Skeletal muscle cell (primary cell): ENCODE measurements around the gene GPD1L.

Experiments
- DNase-seq: peaks from one replicate; pipeline ENCODE4 v3.0.0-alpha.2; 2010; ENCODE audit warnings: low read depth
- H3K4me3 ChIP-seq: 2 replicates; pipeline ENCODE4 v1.5.1; 2011; ENCODE audit warnings: low read depth, mild to moderate bottlenecking, control low read depth, low read length, moderate library complexity

The GPD1L gene

GRCh38 chr3:32129832-32130231 lies 23.4 kb downstream of the GPD1L start:
- DNase-seq: no peak
- H3K4me3 ChIP-seq: no peak overlapping the region

GRCh38 chr3:32132121-32132520 lies 25.7 kb downstream of the GPD1L start:
- DNase-seq: no peak
- no peak overlapping the region for H3K4me3 ChIP-seq

DNA sequence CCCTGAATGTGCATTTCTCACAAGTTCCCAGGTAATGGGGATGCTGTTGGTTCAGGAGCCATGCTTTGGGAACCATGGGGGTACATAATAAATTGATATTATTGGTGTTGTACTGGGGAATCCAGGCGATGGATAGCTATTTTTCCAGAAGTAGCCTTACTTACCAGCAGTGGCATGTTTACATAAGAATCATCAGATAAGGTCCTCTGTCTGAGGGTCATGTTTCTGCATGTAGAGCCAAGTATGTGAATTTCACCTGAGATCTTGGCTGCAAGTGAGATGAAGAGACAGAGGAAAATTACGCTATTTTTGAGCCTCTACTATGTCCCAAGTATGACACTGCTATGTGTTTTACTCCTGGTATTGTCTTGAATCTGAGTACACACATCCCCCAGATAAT lies 26.3 kb downstream of the GPD1L start:
- H3K4me3 ChIP-seq: no peak overlapping the region
- no peak for DNase-seq

DNA sequence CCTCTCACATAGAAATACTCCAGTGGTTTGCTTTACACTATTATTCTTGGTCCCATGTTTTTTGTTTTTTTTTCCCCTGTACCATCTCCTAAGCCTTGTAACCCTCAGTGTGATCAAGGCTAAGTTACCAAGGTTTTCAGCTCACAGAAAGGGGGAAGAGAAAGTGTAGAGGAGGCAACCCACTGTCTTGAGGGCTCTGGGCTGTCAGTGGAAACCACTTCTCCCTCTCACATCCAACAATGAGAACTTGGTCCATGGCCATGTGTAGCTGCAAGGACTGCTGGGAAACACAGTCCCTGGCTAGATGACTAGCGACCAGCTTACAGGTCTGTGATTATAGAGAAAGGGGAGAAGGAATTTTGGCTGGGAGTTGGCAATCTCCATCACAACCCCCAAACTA lies 30.3 kb downstream of the GPD1L start:
- no peak overlapping the region for H3K4me3 ChIP-seq
- no peak for DNase-seq

DNA sequence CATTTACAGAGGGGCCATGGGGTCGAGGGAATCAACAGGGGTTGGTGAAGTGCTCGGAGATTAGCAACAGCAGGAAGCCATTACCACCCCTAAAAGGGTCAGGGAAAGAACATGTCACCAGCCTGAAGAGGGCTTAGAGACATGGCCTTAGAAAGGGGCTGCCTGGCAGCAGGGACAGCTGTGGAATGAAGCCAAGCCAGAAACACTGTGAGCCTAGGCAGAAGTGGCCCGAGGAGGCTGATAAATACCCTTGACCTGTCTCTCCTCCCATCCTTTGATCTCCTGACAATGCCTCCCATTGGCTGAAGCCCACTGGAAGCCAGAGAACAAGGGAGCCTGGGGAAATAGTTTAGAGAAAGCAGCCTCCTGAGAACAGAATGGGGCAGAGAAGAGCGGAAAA lies 31.4 kb downstream of the GPD1L start:
- no peak for DNase-seq
- no peak overlapping the region for H3K4me3 ChIP-seq

DNA sequence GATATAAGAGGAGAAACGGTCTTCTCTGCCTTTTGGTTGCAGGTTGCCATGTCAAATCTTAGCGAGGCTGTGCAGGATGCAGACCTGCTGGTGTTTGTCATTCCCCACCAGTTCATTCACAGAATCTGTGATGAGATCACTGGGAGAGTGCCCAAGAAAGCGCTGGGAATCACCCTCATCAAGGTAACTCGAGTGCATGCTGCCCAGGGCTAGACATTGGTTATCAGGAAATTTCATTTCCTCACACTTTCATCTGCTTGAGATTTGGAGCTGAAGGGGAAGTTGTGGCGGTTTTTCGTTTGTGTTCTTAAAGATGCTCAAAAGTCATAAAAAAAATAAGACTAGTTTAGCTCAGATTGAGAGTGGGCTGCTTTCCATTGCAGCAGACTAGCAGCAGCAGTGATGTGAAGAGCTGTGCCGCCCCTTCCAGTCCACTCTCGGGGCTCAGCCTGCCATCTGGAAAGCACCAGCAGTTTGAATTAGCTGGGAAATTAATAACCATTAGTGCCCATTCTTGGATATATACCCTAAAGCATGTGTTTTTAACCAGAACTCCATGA lies 32.2 kb downstream of the GPD1L start:
- DNase-seq: no peak
- no peak overlapping the region for H3K4me3 ChIP-seq

DNA sequence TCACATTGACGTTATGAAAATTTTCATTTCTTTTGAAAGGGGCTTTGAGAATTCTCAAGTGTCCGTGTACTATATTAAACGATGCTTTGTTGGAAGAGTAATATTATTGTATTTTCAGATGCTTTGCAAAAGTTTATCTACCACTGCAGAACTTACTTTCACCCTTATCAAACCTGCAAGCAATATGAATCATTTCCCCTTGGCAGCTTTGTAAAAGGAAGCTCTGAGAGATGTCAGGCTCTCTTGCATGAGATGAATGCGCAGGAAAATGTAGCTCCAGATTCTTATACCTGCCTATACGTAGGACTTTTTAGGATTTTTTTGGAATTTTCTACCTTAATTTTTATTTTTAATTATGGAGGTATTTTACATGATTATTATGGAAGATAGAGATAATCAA lies 34.5 kb downstream of the GPD1L start:
- H3K4me3 ChIP-seq: no peak overlapping the region
- no peak for DNase-seq

DNA sequence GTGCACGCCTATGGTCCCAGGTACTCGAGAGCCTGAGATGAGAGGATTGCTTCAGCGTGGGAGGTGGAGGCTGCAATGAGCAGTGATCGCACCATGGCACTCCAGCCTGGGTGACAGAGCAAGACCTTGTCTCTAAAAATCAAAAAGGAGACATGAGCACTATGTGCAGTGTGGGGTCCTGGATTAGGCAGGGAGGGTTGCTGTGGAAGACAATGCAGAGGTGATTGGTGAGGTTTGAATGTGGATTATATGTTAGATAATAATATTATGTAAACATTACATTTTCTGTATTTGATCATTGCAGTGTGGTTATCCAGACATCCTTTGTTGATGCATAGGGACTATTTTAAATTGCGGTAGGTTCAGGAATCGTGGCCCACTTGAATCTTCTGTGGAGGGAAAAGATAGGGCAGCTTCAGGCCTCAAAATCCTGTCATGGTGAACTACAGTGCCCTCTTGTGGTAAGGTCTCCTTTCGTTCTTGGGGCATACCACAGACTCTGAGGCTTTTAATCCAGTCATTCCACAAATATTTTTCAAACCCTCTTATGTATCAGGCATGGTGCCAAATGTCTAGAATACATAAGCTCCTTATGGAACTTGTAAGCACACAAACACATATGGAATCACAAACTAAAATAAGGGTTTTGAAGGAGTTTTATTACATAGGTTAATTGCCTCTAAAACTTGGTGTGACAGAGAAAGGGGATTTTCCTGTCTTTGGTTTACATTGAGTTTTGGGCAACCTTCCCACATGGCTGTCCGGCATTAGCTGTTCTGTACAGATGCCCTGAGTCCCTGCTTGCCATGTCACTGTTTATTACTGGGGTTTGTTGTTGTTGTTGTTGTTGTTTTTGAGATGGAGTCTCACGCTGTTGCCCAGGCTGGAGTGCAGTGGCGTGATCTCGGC lies 37.7 kb downstream of the GPD1L start:
- peak; percentile 85 for DNase-seq

DNA sequence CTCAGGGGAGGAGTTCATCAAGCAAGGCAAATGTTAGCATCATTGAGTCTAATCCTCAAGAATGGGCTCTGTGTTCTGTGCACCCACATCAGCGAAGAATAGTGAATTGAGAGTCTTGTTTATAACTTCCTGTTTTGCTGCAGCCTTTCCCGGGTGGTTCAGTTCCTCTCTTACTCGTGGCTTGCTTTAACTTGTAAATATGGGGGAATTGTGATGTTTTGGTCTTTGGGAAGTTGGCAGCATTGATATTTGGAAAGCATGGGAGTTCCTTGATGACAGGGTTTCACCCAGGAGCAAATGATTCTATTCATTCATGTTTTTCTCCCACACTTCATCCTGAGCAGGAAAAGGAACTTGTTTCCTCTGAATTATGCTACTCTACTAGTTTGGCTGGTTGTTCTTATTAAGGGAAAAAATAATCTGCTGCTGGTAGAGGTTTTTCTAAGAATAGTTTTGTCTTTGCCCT lies 40.4 kb downstream of the GPD1L start:
- no peak overlapping the region for H3K4me3 ChIP-seq
- DNase-seq: no peak

More for the DNA sequence above, 37.7 kb downstream of the GPD1L start:
- H3K4me3 ChIP-seq: no peak overlapping the region

GRCh38 chr3:32147509-32147908 lies 41.1 kb downstream of the GPD1L start:
- DNase-seq: no peak
- H3K4me3 ChIP-seq: no peak overlapping the region

DNA sequence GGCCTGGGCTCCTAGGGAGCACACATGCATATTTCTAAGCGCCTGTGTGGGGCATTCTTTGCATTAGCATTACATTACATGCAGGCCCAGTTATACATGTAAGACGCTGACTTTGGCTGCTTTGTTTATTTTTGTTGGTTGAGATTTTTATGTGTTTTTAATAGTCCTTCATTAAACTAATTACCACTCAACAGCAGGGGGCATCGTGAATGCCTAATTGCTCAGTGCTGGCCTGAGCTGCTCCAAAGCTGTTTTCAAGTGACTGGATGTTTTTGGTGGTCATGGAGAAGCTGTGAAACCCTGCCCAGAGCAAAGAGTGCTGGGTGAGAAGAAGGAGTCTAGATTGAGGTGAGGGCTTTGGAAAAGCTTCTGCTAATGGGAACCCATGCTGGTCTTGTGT lies 41.5 kb downstream of the GPD1L start:
- no peak for DNase-seq
- no peak overlapping the region for H3K4me3 ChIP-seq

GRCh38 chr3:32148351-32148750 lies 41.9 kb downstream of the GPD1L start:
- DNase-seq: no peak
- H3K4me3 ChIP-seq: no peak overlapping the region

GRCh38 chr3:32153414-32154204 lies 47.2 kb downstream of the GPD1L start:
- H3K4me3 ChIP-seq: no peak overlapping the region
- DNase-seq: no peak

DNA sequence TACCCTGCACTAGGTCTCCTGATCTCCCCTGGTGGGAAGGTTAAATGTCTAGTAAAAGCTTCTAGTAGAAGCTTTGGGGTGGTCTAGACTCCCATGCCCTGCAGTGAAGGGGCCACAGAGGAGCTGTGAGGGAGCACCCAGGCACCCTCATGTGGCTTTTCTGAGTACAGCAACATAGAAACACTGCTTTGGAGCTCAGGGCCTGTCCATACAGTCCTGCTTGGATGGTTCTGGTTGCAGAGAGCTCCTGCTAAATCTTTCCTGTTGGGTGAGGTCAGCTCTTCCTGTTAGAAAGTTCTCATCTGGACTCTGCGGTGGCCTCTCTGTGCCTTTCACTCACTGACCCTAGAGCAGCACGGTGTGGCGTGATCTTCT lies 47.8 kb downstream of the GPD1L start:
- DNase-seq: no peak
- H3K4me3 ChIP-seq: no peak overlapping the region

DNA sequence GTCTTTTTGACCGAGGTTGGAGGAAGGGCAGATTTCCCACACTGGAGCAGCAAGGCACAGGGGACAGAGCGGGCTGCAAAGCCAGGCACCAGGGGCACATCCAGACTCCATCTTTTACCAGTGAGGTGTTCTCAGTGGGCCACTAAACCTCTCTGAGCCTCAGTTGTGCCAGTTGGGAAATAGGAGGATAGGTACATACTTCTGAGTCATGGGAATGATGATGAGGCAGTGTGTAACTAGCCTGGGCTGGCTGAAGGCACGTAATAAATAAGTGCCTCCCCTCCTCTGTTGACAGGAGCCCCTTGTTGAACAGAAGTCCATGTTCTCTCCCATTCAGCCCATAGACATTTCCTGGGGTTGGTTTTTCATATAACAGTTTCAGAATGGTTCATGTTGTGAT lies 48.7 kb downstream of the GPD1L start:
- no peak for DNase-seq
- no peak overlapping the region for H3K4me3 ChIP-seq

DNA sequence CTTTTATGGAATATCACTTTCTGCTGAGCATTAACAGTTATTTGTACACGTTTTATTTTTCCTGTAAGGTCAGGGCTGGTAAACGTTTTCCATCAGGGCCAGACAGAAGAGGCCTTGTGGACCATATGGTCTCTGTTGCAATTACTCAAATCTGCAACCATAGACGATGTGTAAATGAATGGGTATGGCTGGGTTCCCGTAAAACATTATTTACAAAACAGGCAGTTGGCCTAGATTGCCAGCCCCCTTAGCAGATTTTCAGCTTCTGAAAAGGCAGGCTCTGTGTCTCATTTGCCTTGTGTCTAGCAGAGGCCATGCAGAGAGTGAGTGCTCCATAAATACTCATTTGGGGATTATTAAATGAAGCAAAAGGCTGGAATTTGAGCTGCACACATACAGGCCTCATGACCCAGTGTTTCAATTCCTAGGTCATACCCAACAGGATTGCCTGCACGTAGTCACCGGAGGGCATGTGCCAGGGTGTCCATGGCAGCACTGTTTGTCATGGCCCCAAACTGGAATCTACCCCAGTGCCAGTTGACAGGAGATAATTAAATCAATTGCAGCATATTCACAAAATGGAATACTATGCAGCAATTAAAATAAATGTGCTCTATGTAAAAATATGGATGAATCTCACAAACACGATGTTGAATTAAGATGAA lies 51.3 kb downstream of the GPD1L start:
- no peak for DNase-seq

DNA sequence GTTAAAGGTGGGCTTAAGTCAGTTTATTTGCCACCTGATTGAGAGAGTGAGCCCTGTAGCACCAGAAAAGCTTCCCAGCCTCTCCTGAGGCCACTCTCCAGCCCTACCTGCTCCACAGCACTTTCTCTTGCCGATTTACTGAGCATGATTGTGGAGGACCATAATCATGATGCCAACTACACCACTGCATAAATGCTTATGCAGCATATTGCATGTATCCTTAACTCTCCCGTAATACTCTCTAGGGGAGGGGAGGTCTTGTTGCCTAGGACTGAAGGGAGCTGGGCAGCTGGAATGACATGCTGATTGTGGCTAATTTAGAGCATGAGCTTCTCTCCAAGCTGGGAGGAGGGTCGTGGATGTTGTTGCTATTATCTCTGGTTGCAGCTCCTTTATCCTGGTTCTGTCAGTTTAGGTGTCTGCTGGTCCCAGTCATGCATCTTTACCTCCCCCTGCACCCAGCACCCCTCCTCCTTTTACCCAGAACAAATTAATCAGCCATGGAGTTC lies 54.3 kb downstream of the GPD1L start:
- H3K4me3 ChIP-seq: no peak overlapping the region
- DNase-seq: no peak

More for the DNA sequence above, 51.3 kb downstream of the GPD1L start:
- no peak overlapping the region for H3K4me3 ChIP-seq

DNA sequence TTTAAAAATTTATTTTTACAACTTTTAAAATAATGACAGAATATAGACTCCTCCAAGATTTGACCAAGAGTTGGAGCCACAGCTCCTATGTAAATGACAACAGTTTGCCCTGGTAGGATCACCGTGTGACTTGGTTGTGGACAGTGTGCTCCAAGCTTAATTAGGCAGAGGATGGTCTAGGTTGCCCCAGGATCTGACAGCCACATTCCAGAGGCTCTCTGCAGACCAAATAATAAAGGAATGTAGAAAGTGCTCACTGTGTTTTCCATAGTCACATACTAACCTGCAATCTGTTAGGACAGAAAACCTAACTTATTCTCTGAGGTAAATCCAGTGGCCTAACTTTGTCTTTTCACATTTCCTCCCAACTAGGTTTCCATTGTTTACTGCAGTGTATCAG lies 59.0 kb downstream of the GPD1L start:
- H3K4me3 ChIP-seq: no peak overlapping the region
- DNase-seq: no peak

GRCh38 chr3:32166654-32167053 lies 60.2 kb downstream of the GPD1L start:
- no peak for DNase-seq
- H3K4me3 ChIP-seq: no peak overlapping the region

GRCh38 chr3:32172420-32172819 lies 66.0 kb downstream of the GPD1L start:
- H3K4me3 ChIP-seq: no peak overlapping the region
- DNase-seq: no peak
